ENCODE measurements around the gene NXPE4. TPM values are rescaled to one million over a fixed set of nuclear protein-coding genes. Genes with fewer than 3 reads are reported as not detected.
"Not testable (repeated sequence)": the region's sequence is repeated elsewhere in the genome, so short reads cannot be mapped to it uniquely, and the experiment has no call there.

The NXPE4 gene
- total RNA-seq, 1 donor from 2014 or later, result not detected

DNA sequence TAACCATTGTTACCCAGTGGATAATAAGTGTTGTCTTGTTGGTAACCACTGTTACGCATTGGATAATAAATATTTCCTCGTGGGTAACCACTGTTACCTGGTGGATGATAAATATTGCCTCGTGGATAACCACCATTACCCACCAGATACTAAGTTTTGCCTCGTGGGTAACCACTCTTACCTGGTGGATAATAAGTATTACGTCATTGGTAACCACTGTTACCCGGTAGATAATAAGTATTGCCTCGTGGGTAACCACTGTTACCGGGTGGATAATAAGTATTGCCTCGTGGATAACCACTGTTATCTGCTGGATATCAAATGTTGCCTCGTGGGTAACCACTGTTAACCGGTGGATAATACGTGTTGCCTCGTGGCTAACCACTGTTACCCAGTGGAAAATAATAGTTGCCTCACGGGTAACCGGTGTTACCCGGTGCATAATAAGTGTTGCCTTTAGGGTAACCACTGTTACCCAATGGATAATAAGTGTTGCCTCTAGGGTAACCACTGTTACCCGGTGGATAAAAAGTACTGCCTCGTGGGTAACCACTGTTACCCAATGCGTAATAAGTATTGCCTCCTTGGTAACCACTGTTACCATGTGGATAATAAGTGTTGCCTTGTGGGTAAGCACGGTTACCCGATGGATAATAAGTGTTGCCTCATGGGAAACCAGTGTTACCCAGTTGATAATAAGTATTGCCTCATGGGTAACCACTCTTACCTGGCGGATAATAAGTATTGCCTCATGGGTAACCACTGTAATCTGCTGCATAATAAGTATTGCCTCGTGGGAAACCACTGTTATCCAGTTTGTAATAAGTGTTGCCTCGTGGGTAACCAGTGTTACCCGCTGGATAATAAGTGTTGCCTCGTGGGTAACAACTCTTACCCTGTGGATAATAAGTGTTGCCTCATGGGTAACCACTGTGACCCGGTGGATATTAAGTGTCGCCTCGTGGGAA is 21.9 kb upstream of the NXPE4 start:
- no peaks in the 10 kb centered on the region for H3K4me1 ChIP-seq
- intact Hi-C loops (cut with micrococcal nuclease), result no loop called here
- H3K4me3 ChIP-seq, result no peak overlapping the region
- no peaks in the 10 kb centered on the region for H3K27me3 ChIP-seq (ENCODE audit: low read depth)
- no peak overlapping the region for H3K27ac ChIP-seq (replicated peaks)
- no peak for DNase-seq
- no peaks in the 10 kb centered on the region for H3K36me3 ChIP-seq
- TF ChIP-seq, protein P1, sequence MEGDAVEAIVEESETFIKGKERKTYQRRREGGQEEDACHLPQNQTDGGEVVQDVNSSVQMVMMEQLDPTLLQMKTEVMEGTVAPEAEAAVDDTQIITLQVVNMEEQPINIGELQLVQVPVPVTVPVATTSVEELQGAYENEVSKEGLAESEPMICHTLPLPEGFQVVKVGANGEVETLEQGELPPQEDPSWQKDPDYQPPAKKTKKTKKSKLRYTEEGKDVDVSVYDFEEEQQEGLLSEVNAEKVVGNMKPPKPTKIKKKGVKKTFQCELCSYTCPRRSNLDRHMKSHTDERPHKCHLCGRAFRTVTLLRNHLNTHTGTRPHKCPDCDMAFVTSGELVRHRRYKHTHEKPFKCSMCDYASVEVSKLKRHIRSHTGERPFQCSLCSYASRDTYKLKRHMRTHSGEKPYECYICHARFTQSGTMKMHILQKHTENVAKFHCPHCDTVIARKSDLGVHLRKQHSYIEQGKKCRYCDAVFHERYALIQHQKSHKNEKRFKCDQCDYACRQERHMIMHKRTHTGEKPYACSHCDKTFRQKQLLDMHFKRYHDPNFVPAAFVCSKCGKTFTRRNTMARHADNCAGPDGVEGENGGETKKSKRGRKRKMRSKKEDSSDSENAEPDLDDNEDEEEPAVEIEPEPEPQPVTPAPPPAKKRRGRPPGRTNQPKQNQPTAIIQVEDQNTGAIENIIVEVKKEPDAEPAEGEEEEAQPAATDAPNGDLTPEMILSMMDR (IDR thresholded peaks at IDR 0.05; ENCODE audit: borderline replicate concordance), result no peak
- H3K9me3 ChIP-seq (replicated peaks), result peaks cover 16% of the 10 kb centered on the region

DNA sequence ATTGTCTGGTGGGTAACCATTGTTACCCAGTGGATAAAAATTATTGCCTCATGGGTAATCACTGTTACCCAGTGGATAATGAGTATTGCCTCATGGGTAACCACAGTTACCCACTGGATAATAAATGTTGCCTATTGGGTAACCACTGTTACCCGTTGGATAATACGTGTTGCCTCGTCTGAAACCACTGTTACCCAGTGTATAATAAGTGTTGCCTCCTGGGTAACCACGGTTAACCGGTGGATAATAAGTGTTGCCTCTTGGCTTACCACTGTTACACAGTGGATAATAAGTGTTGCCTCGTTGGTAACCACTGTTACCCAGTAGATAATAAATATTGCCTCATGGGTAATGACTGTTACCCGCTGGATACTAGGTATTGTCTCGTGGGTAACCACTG is 20.9 kb upstream of the NXPE4 start:
- H3K27me3 ChIP-seq (ENCODE audit: low read depth), result no peaks in the 10 kb centered on the region
- no peak overlapping the region for H3K27ac ChIP-seq (replicated peaks)
- no peaks in the 10 kb centered on the region for H3K4me1 ChIP-seq
- TF ChIP-seq, protein P1 (IDR thresholded peaks at IDR 0.05; ENCODE audit: borderline replicate concordance), result no peak
- H3K36me3 ChIP-seq, result no peaks in the 10 kb centered on the region
- peaks cover 16% of the 10 kb centered on the region for H3K9me3 ChIP-seq (replicated peaks)
- no peak for DNase-seq
- intact Hi-C loops (cut with micrococcal nuclease), result no loop called here
- no peak overlapping the region for H3K4me3 ChIP-seq

DNA sequence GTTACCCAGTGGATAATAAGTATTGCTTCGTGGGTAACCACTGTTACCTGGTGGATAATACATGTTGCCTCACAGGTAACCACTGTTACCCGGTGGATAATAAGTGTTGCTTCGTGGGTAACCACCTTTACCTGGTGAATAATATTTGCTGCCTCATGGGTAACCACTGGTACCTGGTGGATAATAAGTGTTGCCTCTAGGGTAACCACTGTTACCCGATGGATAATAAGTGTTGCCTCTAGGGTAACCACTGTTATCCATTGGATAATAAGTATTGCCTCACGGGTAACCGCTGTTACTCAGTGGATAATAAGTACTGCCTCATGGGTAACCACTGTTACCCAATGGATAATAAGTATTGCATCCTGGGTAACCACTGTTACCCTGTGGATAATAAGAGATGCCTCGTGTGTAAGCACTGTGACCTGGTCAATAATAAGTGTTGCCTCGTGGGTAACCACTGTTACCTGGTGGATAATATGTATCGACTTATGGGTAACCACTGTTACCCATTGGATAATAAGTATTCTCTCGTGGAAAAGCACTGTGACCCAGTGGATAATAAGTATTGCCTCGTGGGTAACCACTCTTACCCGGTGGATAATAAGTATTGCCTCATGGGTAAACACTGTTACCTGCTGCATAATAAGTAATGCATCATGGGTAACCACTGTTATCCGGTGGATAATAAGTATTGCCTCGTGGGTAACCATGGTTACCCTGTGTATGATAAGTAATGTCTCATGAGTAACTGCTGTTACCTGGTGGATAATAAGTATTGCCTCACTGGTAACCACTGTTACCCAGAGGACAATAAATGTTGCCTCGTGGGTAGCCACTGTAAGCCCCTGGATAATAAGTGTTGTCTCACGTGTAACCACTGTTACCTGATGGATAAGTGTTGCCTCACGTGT is 20.1 kb upstream of the NXPE4 start:
- Histone ChIP-seq H3K27me3 (ENCODE audit: low read depth) (no peaks in the 10 kb centered on the region), H3K36me3 (no peaks in the 10 kb centered on the region), H3K9me3 (replicated peaks) (peaks cover 16% of the 10 kb centered on the region), H3K4me3 (no peak overlapping the region), H3K27ac (replicated peaks) (no peak overlapping the region), H3K4me1 (no peaks in the 10 kb centered on the region)
- intact Hi-C loops (cut with micrococcal nuclease), result no loop called here
- TF ChIP-seq, protein P1 (IDR thresholded peaks at IDR 0.05; ENCODE audit: borderline replicate concordance), result no peak
- DNase-seq, result no peak

DNA sequence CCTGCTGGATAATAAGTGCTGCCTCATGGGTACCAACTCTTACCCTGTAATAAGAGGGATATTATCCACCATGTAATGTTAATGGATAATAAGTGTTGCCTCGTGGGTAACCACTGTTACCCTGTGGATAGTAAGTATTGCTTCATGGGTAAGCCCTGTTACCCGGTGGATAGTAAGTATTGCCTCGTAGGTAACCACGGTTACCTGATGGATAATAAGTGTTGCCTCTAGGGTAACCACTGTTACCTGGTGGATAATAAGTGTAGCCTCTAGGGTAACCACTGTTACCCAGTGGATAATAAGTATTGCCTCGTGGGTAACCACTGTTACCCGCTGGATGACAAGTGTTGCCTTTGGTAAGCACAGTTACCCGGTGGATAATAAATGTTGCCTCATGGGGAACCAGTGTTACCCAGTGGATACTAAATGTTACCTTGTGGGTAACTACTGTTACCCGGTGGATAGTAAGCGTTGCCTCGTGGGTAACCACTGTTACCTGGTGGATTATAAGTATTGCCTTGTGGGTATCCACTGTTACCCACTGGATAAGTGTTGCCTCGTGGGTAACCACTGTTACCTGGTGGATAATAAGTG is 18.6 kb upstream of the NXPE4 start:
- H3K36me3 ChIP-seq, result no peaks in the 10 kb centered on the region
- TF ChIP-seq, protein P1 (IDR thresholded peaks at IDR 0.05; ENCODE audit: borderline replicate concordance), result no peak
- no peak overlapping the region for H3K27ac ChIP-seq (replicated peaks)
- intact Hi-C loops (cut with micrococcal nuclease), result no loop called here
- no peak overlapping the region for H3K4me3 ChIP-seq
- H3K27me3 ChIP-seq (ENCODE audit: low read depth), result no peaks in the 10 kb centered on the region
- no peak for DNase-seq
- H3K4me1 ChIP-seq, result no peaks in the 10 kb centered on the region
- H3K9me3 ChIP-seq (replicated peaks), result peaks cover 12% of the 10 kb centered on the region

DNA sequence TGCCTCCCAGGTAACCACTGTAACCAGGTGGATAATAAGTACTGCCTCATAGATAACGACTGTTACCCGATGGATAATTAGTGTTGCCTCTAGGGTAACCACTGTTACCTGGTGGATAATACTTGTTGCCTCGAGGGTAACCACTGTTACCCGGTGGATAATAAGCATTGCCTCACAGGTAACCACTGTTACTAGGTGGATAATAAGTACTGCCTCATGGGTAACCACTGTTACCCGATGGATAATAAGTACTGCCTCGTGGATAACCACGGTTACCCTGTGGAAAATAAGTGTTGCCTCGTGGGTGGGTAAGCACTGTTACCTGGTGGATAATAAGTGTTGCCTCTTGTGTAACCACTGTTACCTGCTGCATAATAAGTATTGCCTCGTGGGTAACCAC is 17.5 kb upstream of the NXPE4 start:
- H3K27me3 ChIP-seq (ENCODE audit: low read depth); H3K4me1 ChIP-seq; intact Hi-C loops (cut with micrococcal nuclease); H3K27ac ChIP-seq (replicated peaks); H3K36me3 ChIP-seq; DNase-seq; H3K4me3 ChIP-seq: not testable (repeated sequence)
- H3K9me3 ChIP-seq (replicated peaks), result peaks cover 10% of the 10 kb centered on the region
